Measurements from ENCODE around the gene ARHGAP32. TPM values are rescaled to one million over a fixed set of nuclear protein-coding genes. Genes with fewer than 3 reads are reported as not detected.

Gene ARHGAP32
- total RNA-seq, 1 donor from 2014 or later = 42.3 TPM

GRCh38 chr11:128938156-128938885, 253.8 kb downstream of the ARHGAP32 start:
- H3K9me3 Mint-ChIP-seq (ENCODE audit: low read depth) = no peaks in the 10 kb centered on the region
- DNase-seq (ENCODE audit: low spot score, unreplicated experiment) = no peak
- no peak overlapping the region for H3K27ac Mint-ChIP-seq
- no peak for TF ChIP-seq CTCF (IDR thresholded peaks at IDR 0.05; ENCODE audit: unreplicated experiment)
- H3K4me3 Mint-ChIP-seq (ENCODE audit: low read depth) = no peak overlapping the region
- H3K4me1 Mint-ChIP-seq (ENCODE audit: low read depth) = peaks cover 3% of the 10 kb centered on the region
- H3K27me3 Mint-ChIP-seq = peaks cover 21% of the 10 kb centered on the region
- H3K36me3 Mint-ChIP-seq (ENCODE audit: insufficient read depth) = no peaks in the 10 kb centered on the region

GRCh38 chr11:128937480-128937879, 254.6 kb downstream of the ARHGAP32 start:
- no peak overlapping the region for H3K27ac Mint-ChIP-seq
- no peak overlapping the region for H3K4me3 Mint-ChIP-seq (ENCODE audit: low read depth)
- no peaks in the 10 kb centered on the region for H3K36me3 Mint-ChIP-seq (ENCODE audit: insufficient read depth)
- peaks cover 3% of the 10 kb centered on the region for H3K4me1 Mint-ChIP-seq (ENCODE audit: low read depth)
- TF ChIP-seq CTCF (IDR thresholded peaks at IDR 0.05; ENCODE audit: unreplicated experiment) = no peak
- H3K9me3 Mint-ChIP-seq (ENCODE audit: low read depth) = no peaks in the 10 kb centered on the region
- H3K27me3 Mint-ChIP-seq = peaks cover 19% of the 10 kb centered on the region
- no peak for DNase-seq (ENCODE audit: low spot score, unreplicated experiment)

- DNase-seq (ENCODE audit: low spot score, unreplicated experiment) = no peak
- TF ChIP-seq CTCF (IDR thresholded peaks at IDR 0.05; ENCODE audit: unreplicated experiment) = no peak
- Mint-ChIP-seq H3K4me1 (ENCODE audit: low read depth) (peaks cover 3% of the 10 kb centered on the region), H3K9me3 (ENCODE audit: low read depth) (no peaks in the 10 kb centered on the region), H3K27me3 (peaks cover 20% of the 10 kb centered on the region), H3K27ac (no peak overlapping the region), H3K36me3 (ENCODE audit: insufficient read depth) (no peaks in the 10 kb centered on the region), H3K4me3 (ENCODE audit: low read depth) (no peak overlapping the region)
Observed at GRCh38 chr11:128936606-128937251, 255.4 kb downstream of the ARHGAP32 start.

GRCh38 chr11:128934926-128935325, 257.2 kb downstream of the ARHGAP32 start:
- Mint-ChIP-seq H3K36me3 (ENCODE audit: insufficient read depth) (no peaks in the 10 kb centered on the region), H3K4me3 (ENCODE audit: low read depth) (no peak overlapping the region), H3K4me1 (ENCODE audit: low read depth) (peaks cover 3% of the 10 kb centered on the region), H3K27me3 (peaks cover 18% of the 10 kb centered on the region), H3K27ac (no peak overlapping the region), H3K9me3 (ENCODE audit: low read depth) (no peaks in the 10 kb centered on the region)
- TF ChIP-seq CTCF (IDR thresholded peaks at IDR 0.05; ENCODE audit: unreplicated experiment) = no peak
- DNase-seq (ENCODE audit: low spot score, unreplicated experiment) = no peak

- Mint-ChIP-seq H3K9me3 (ENCODE audit: low read depth) (no peaks in the 10 kb centered on the region), H3K27ac (no peak overlapping the region), H3K27me3 (peaks cover 21% of the 10 kb centered on the region), H3K4me3 (ENCODE audit: low read depth) (no peak overlapping the region), H3K4me1 (ENCODE audit: low read depth) (peaks cover 3% of the 10 kb centered on the region), H3K36me3 (ENCODE audit: insufficient read depth) (no peaks in the 10 kb centered on the region)
- no peak for DNase-seq (ENCODE audit: low spot score, unreplicated experiment)
- no peak for TF ChIP-seq CTCF (IDR thresholded peaks at IDR 0.05; ENCODE audit: unreplicated experiment)
Observed at GRCh38 chr11:128934351-128934750, 257.8 kb downstream of the ARHGAP32 start.
